ENCODE measurements around the gene AKT1.

GRCh38 chr14:104822821-104823615, 27.5 kb upstream of the AKT1 start:
- TF ChIP-seq POLR2A (IDR thresholded peaks at IDR 0.05) = no peak
- TF ChIP-seq, protein P1, sequence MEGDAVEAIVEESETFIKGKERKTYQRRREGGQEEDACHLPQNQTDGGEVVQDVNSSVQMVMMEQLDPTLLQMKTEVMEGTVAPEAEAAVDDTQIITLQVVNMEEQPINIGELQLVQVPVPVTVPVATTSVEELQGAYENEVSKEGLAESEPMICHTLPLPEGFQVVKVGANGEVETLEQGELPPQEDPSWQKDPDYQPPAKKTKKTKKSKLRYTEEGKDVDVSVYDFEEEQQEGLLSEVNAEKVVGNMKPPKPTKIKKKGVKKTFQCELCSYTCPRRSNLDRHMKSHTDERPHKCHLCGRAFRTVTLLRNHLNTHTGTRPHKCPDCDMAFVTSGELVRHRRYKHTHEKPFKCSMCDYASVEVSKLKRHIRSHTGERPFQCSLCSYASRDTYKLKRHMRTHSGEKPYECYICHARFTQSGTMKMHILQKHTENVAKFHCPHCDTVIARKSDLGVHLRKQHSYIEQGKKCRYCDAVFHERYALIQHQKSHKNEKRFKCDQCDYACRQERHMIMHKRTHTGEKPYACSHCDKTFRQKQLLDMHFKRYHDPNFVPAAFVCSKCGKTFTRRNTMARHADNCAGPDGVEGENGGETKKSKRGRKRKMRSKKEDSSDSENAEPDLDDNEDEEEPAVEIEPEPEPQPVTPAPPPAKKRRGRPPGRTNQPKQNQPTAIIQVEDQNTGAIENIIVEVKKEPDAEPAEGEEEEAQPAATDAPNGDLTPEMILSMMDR (IDR thresholded peaks at IDR 0.05) = no peak
